H1 (cell line): ENCODE results near the gene TUBGCP2. TPM values are rescaled to one million over a fixed set of nuclear protein-coding genes. Genes with fewer than 3 reads are reported as not detected.

Experiments
- CTCF ChIA-PET: fragments of 300-600 bp; sonication (Branson Sonifier 250); formaldehyde crosslinking; loops from one replicate; lab custom pipeline; 2021; ENCODE audit not compliant: partially characterized antibody; lab: Charles Lee
- POLR2A ChIA-PET: fragments of 300-600 bp; sonication (Branson Sonifier 250); formaldehyde crosslinking; loops from one replicate; lab custom pipeline; 2021; ENCODE audit warnings: inconsistent platforms; ENCODE audit not compliant: partially characterized antibody; lab: Charles Lee
- DNase-seq, 2 experiments: peaks; one replicate each; pipeline versions ENCODE4 v3.0.0 to v3.0.0-alpha.2; 2010 to 2022; ENCODE audit warnings: low spot score in 2 of 2, low read depth in 1 of 2, mixed read lengths in 1 of 2
- FAIRE-seq: peaks from 2 replicates; lab custom pipeline; 2011; peaks lifted over from hg19 to GRCh38; lab: Jason Lieb, UNC
- H2AFZ ChIP-seq: 2 replicates; pipeline ENCODE4 v1.8.1; 2012; ENCODE audit warnings: low read length, inconsistent platforms
- H2AK5ac ChIP-seq: 2 replicates; pipeline ENCODE4 v1.6.1; 2013; ENCODE audit warnings: low read depth, low read length
- H2BK120ac ChIP-seq: replicated peaks from 2 replicates; pipeline ENCODE3; 2013; ENCODE audit warnings: low read depth, low read length, inconsistent platforms
- H2BK12ac ChIP-seq: 2 replicates; pipeline ENCODE4 v1.6.1; 2013; ENCODE audit warnings: low read depth, low read length
- H2BK15ac ChIP-seq: 2 replicates; pipeline ENCODE4 v1.6.1; 2013; ENCODE audit warnings: low read length
- H2BK20ac ChIP-seq: 2 replicates; pipeline ENCODE4 v1.6.1; 2013; ENCODE audit warnings: low read length
- H2BK5ac ChIP-seq: 2 replicates; pipeline ENCODE4 v1.6.1; 2013; ENCODE audit warnings: low read depth, low read length
- H3K14ac ChIP-seq: 2 replicates; pipeline ENCODE4 v1.6.1; 2013; ENCODE audit warnings: inconsistent platforms; ENCODE audit not compliant: insufficient read length
- H3K18ac ChIP-seq: 2 replicates; pipeline ENCODE4 v1.6.1; 2013; ENCODE audit warnings: low read length; ENCODE audit errors: extremely low read depth
- H3K23ac ChIP-seq: 2 replicates; pipeline ENCODE4 v1.6.1; 2013; ENCODE audit warnings: inconsistent platforms; ENCODE audit not compliant: insufficient read length
- H3K23me2 ChIP-seq: 2 replicates; pipeline ENCODE4 v1.6.1; 2013; ENCODE audit warnings: low read depth, low read length
- H3K27ac ChIP-seq: 2 replicates; pipeline ENCODE4 v1.6.1; 2011; ENCODE audit warnings: low read depth, low read length, inconsistent platforms
- H3K27me3 ChIP-seq, 4 experiments: replicated peaks in 1 of 4; 1 replicate in 1 of 4; 2 replicates in 3 of 4; pipeline versions ENCODE4 v1.6.1 to v1.8.1; 2011 to 2013; ENCODE audit warnings: low read length in 3 of 4, mild to moderate bottlenecking in 3 of 4, inconsistent platforms in 2 of 4, mixed read lengths in 2 of 4, moderate library complexity in 1 of 4; ENCODE audit not compliant: control insufficient read depth in 3 of 4, insufficient read depth in 3 of 4; ENCODE audit errors: extremely low read depth in 1 of 4
- H3K36me3 ChIP-seq, 4 experiments: 2 replicates each; pipeline versions ENCODE4 v1.6.1 to v1.8.1; 2011 to 2013; ENCODE audit warnings: mild to moderate bottlenecking in 4 of 4, low read length in 3 of 4, moderate library complexity in 2 of 4, control low read depth in 1 of 4, inconsistent platforms in 1 of 4; ENCODE audit not compliant: insufficient read depth in 4 of 4, control insufficient read depth in 2 of 4
- H3K4ac ChIP-seq: replicated peaks from 2 replicates; pipeline ENCODE3; 2013; ENCODE audit warnings: low read length, low read depth, mixed read lengths, inconsistent platforms; ENCODE audit not compliant: insufficient read length
- H3K4me1 ChIP-seq, 4 experiments: replicated peaks in 1 of 4; 1 replicate in 1 of 4; 2 replicates in 3 of 4; pipeline versions ENCODE4 v1.6.1 to v1.8.1; 2011 to 2013; ENCODE audit warnings: low read length in 3 of 4, inconsistent platforms in 2 of 4, mixed read lengths in 1 of 4; ENCODE audit not compliant: insufficient read depth in 4 of 4, control insufficient read depth in 3 of 4
- H3K4me2 ChIP-seq, 2 experiments: 2 replicates each; pipeline versions ENCODE4 v1.6.1 to v1.8.1; 2011 to 2013; ENCODE audit warnings: low read depth in 2 of 2, low read length in 2 of 2, control low read depth in 1 of 2, inconsistent platforms in 1 of 2, mild to moderate bottlenecking in 1 of 2; ENCODE audit not compliant: insufficient read depth in 1 of 2
- H3K4me3 ChIP-seq, 4 experiments: fragments of 200-600, 300-600 bp in 1 of 4; sonication (generic), shearing (Covaris generic), sonication (Bioruptor Twin) in 1 of 4; 2 replicates each; pipeline versions ENCODE4 v1.5.1 to v1.8.1; 2011 to 2016; ENCODE audit warnings: low read length in 4 of 4, low read depth in 3 of 4, control low read depth in 2 of 4, inconsistent platforms in 2 of 4, mild to moderate bottlenecking in 2 of 4, mixed read lengths in 1 of 4, moderate library complexity in 1 of 4; ENCODE audit not compliant: insufficient read depth in 2 of 4; ENCODE audit errors: extremely low read depth in 1 of 4
- H3K56ac ChIP-seq: replicated peaks from 2 replicates; pipeline ENCODE3; 2013; ENCODE audit warnings: low read depth, mild to moderate bottlenecking, mixed read lengths, low read length, inconsistent platforms; ENCODE audit not compliant: insufficient read length
- H3K79me1 ChIP-seq: 2 replicates; pipeline ENCODE4 v1.6.1; 2013; ENCODE audit warnings: low read depth, low read length, control low read depth
- H3K79me2 ChIP-seq, 2 experiments: 2 replicates each; pipeline versions ENCODE4 v1.6.1 to v1.8.1; 2012 to 2013; ENCODE audit warnings: low read length in 2 of 2, mild to moderate bottlenecking in 2 of 2, inconsistent platforms in 1 of 2; ENCODE audit not compliant: insufficient read depth in 2 of 2, control insufficient read depth in 1 of 2
- H3K9ac ChIP-seq, 4 experiments: replicated peaks in 1 of 4; 1 replicate in 1 of 4; 2 replicates in 3 of 4; pipeline versions ENCODE4 v1.6.1 to v1.8.1; 2011 to 2013; ENCODE audit warnings: low read depth in 3 of 4, low read length in 3 of 4, control low read depth in 2 of 4, mild to moderate bottlenecking in 2 of 4, moderate library complexity in 2 of 4, inconsistent platforms in 1 of 4; ENCODE audit errors: extremely low read depth in 1 of 4
- H3K9me3 ChIP-seq, 2 experiments: 2 replicates each; pipeline versions ENCODE4 v1.6.1 to v1.8.1; 2012 to 2013; ENCODE audit warnings: mild to moderate bottlenecking in 2 of 2, moderate library complexity in 2 of 2, control low read depth in 1 of 2, inconsistent platforms in 1 of 2, low read depth in 1 of 2, low read length in 1 of 2, mixed read lengths in 1 of 2; ENCODE audit not compliant: insufficient read depth in 2 of 2
- H4K20me1 ChIP-seq, 2 experiments: replicated peaks in 1 of 2; 2 replicates each; pipeline versions ENCODE3 to v1.8.1; 2011 to 2013; ENCODE audit warnings: inconsistent platforms in 2 of 2, low read length in 2 of 2, mild to moderate bottlenecking in 1 of 2; ENCODE audit not compliant: insufficient read depth in 2 of 2, control insufficient read depth in 1 of 2
- H4K5ac ChIP-seq: 2 replicates; pipeline ENCODE4 v1.6.1; 2013; ENCODE audit warnings: low read length, low read depth, mixed read lengths, inconsistent platforms; ENCODE audit not compliant: insufficient read length
- H4K8ac ChIP-seq: 2 replicates; pipeline ENCODE4 v1.8.0; 2013; ENCODE audit warnings: mild to moderate bottlenecking, moderate library complexity, low read length, inconsistent platforms; ENCODE audit not compliant: insufficient read depth; ENCODE audit errors: extremely low read depth
- H4K91ac ChIP-seq: replicated peaks from 2 replicates; pipeline ENCODE3; 2013; ENCODE audit warnings: low read length, mixed read lengths, inconsistent platforms; ENCODE audit not compliant: insufficient read length
- ATF2 ChIP-seq: IDR thresholded peaks from 2 replicates; pipeline ENCODE4 v1.6.1; 2012; ENCODE audit warnings: low read length, inconsistent platforms
- EGR1 ChIP-seq: IDR thresholded peaks from 2 replicates; pipeline ENCODE4 v1.6.1; 2011; ENCODE audit warnings: low read depth, low read length, borderline replicate concordance
- RAD21 ChIP-seq, 2 experiments: IDR thresholded peaks in 1 of 2; conservative IDR thresholded peaks in 1 of 2; 2 replicates each; pipeline ENCODE4 v1.6.1; 2011; ENCODE audit warnings: low read depth in 2 of 2, low read length in 2 of 2, improper control_type of control experiment in 1 of 2, inconsistent platforms in 1 of 2, mild to moderate bottlenecking in 1 of 2, moderate library complexity in 1 of 2
- RFX5 ChIP-seq: IDR thresholded peaks from 2 replicates; pipeline ENCODE4 v1.6.1; 2011; ENCODE audit warnings: low read depth, low read length, improper control_type of control experiment, borderline replicate concordance
- SP2 ChIP-seq: IDR thresholded peaks from 2 replicates; pipeline ENCODE4 v1.6.1; 2012; ENCODE audit warnings: mild to moderate bottlenecking, low read length, inconsistent platforms
- TAF7 ChIP-seq: optimal IDR thresholded peaks from 2 replicates; pipeline ENCODE3; 2011; ENCODE audit warnings: low read depth, mild to moderate bottlenecking, inconsistent platforms, low read length, moderate library complexity, borderline replicate concordance
- TBP ChIP-seq: IDR thresholded peaks from 2 replicates; pipeline ENCODE4 v1.6.1; 2011; ENCODE audit warnings: low read depth, low read length, improper control_type of control experiment
- TCF12 ChIP-seq: IDR thresholded peaks from 2 replicates; pipeline ENCODE4 v1.6.1; 2011; ENCODE audit warnings: low read depth, mild to moderate bottlenecking, low read length
- WGBS, 2 experiments: shearing (Covaris generic) in 1 of 2; methylation state at CpG; one replicate each; pipeline versions ENCODE4 v1.1.6 to v1.1.7; 2013 to 2015; ENCODE audit warnings: low lambda C conversion rate in 2 of 2, mixed read lengths in 2 of 2, inconsistent platforms in 1 of 2, low coverage in 1 of 2, missing lambda C conversion rate in 1 of 2; ENCODE audit not compliant: insufficient replicate concordance in 2 of 2, insufficient coverage in 1 of 2, insufficient read length in 1 of 2; ENCODE audit errors: extremely low coverage in 1 of 2, missing lambda C conversion rate in 1 of 2; 5-methylcytosine and 5-hydroxymethylcytosine counted together
- polyA plus RNA-seq, 7 experiments: library from polyadenylated mRNA; depleted of rRNA in 3 of 7; stranded (reverse) in 5 of 7; unstranded in 2 of 7; fragments of >200 nt in 5 of 7; fragments of 200-250 nt in 2 of 7; gene quantifications; 1 replicate in 5 of 7; 2 replicates in 1 of 7; 4 replicates in 1 of 7; pipeline versions ENCODE4 v1.2.1 to v1.2.3, GENCODE V29; 2011 to 2013; ENCODE audit warnings: missing spikeins in 2 of 7, mixed read lengths in 2 of 7
- total RNA-seq: library from RNA; stranded (reverse); fragmentation: NEBNext Ultra II Directional; extraction: Animal tissue kit (Norgen Biotek cat#: 25700); gene quantifications from 2 replicates; pipeline ENCODE4 v1.2.1, GENCODE V29; 2021

Gene TUBGCP2
- total and polyA plus RNA-seq, 2 of the 8 experiments (the other 6 are each of a cell fraction or from before 2014, with no cell fraction given): 34.9 to 51.9 TPM

- no peaks in the 10 kb centered on the region for H3K79me1 ChIP-seq
- peaks cover 0 to 3% (median 0%) of the 10 kb centered on the region in 4 experiments; a peak in 3 of 7 replicates for H3K4me1 ChIP-seq
- no peak overlapping the region for H2BK15ac ChIP-seq
- H2BK5ac ChIP-seq: no peak overlapping the region
- FAIRE-seq (no peak), DNase-seq (no peak)
- no peak overlapping the region for H4K91ac ChIP-seq
- ChIA-PET POLR2A (no interaction called here), CTCF (interaction anchor here (1.7 to 3.5 kb wide), 3 partner anchors 13 to 127 kb away, joined by 4 to 11 read pairs (median 10); no protein-coding TSS in a partner anchor)
- H2AK5ac ChIP-seq: no peak overlapping the region
- H3K23me2 ChIP-seq: no peaks in the 10 kb centered on the region
- no peak overlapping the region for H3K4me3 ChIP-seq
- no peak overlapping the region for H3K14ac ChIP-seq
- no peak overlapping the region for H3K4ac ChIP-seq
- H3K18ac ChIP-seq: no peak overlapping the region
- no peak overlapping the region for H3K27ac ChIP-seq
- no peak overlapping the region for H3K56ac ChIP-seq
- no peak overlapping the region for H3K4me2 ChIP-seq
- H3K79me2 ChIP-seq: no peaks in the 10 kb centered on the region
- no peak overlapping the region for H3K23ac ChIP-seq
- H3K9me3 ChIP-seq: no peaks in the 10 kb centered on the region
- no peaks in the 10 kb centered on the region; a peak in 1 of 7 replicates for H3K27me3 ChIP-seq
- no peak overlapping the region for H2BK120ac ChIP-seq
- 91% methylated on average over 19 of the region's 20 CpGs; no CpG with 5 or more reads in 1 of the 2 experiments for WGBS, 2 experiments
- no peak overlapping the region for H4K5ac ChIP-seq
- no peak overlapping the region for H2BK12ac ChIP-seq
- no peak overlapping the region for H4K8ac ChIP-seq
- H2AFZ ChIP-seq: no peak overlapping the region
- H2BK20ac ChIP-seq: no peak overlapping the region
- no peak overlapping the region for H3K9ac ChIP-seq
- H3K36me3 ChIP-seq: no peaks in the 10 kb centered on the region
- TF ChIP-seq EGR1 (no peak), TCF12 (no peak), TAF7 (no peak), SP2 (no peak), ATF2 (no peak), RFX5 (no peak), RAD21 (IDR thresholded peaks at IDR 0.05 in 1 of 2, conservative IDR thresholded peaks at IDR 0.05 in 1 of 2; ENCODE audit: low read depth in 2 of 2, low read length in 2 of 2) (no peak), TBP (no peak)
- peaks cover 0 to 3% of the 10 kb centered on the region in 2 experiments for H4K20me1 ChIP-seq
Observed at GRCh38 chr10:133270204-133270603, 38.5 kb downstream of the TUBGCP2 start.
